GM10266 (cell line): ENCODE results near the gene IRX2.

Experiments
- DNase-seq: peaks from one replicate; pipeline ENCODE4 v3.0.0; 2012; ENCODE audit errors: extremely low spot score
- CTCF ChIP-seq: IDR thresholded peaks from 2 replicates; pipeline ENCODE4 v1.5.1; 2012; ENCODE audit warnings: mild to moderate bottlenecking, low read depth; ENCODE audit not compliant: control insufficient read depth, insufficient read depth; ENCODE audit errors: missing control alignments

Gene IRX2

DNA sequence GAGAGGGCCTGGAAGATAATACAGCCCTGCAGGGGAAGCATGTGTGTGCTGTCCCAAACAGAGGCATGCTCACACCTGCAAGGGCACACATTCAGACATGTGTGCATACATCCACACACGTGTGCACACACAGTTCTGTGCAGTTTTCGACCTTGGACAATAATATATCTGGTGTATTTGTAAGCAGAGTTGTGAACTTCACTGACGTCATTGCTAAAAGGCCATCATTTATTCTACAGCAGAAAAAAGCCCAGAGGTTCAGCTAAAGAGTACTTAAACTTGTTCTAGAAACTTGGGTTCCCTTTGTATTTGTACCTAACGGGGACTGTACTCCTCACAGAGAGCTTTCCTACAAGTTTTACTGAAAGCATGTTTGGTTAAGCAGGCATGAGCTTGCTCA lies 19.5 kb downstream of the IRX2 start:
- DNase-seq, result no peak
- no peak for TF ChIP-seq CTCF

DNA sequence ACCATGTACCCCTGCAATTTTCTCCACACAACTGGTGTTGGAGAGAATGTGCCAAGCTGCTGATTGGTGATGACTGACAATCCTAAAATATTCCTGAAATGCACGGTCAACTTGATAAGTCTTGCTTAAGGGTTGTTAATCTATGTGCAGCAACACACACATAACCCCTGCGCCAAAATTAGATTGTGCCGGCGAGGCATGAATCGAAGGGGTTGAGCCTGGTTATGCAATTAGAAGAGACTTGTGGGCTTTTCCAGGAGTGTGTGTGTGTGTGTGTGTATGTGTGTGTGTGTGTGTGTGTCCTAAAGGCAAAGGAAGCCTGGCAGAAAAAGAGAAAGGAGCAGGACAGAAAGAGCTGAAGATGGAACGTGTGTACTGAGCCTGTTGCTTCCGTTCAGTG lies 22.3 kb downstream of the IRX2 start:
- no peak for DNase-seq
- no peak for TF ChIP-seq CTCF

GRCh38 chr5:2727550-2727949 lies 23.9 kb downstream of the IRX2 start:
- DNase-seq, result no peak
- no peak for TF ChIP-seq CTCF

DNA sequence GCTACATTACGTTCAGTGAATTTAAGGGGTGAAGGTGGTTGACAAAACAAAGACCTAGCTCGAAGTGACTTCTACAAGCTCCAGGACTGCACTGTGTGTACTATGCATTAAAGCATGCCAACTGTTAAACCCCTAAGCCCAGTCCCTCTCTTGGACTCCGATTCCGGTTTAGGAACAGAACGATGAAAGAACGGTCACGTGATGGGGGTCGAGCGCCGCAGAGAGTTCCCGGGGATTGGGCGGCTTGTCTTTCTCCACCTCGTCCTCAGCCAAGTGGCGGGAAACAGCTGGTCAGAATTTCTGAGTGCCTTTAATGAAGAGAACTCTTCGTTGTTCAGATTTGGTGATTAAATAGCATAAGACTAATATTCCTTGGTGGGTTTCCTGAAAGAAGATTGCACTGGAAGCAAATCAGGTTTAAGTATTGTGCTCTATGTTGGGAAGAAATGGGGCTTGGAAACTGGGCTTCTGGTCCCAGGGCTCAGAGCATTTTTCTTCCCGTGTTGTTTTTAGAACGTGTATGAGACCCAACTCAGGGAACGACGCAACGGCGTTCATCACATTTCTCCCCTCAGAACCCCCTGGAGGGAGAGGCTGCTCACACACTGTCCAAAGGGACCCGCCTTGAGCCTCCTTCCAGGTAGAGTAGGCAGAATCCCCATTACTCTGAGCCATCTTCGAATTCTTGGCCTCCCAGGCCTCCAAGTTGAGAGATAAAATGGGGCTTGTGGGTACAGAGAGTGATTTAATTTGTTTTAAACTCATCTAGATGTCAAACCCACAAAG lies 25.3 kb downstream of the IRX2 start:
- TF ChIP-seq CTCF, result no peak
- DNase-seq, result no peak

DNA sequence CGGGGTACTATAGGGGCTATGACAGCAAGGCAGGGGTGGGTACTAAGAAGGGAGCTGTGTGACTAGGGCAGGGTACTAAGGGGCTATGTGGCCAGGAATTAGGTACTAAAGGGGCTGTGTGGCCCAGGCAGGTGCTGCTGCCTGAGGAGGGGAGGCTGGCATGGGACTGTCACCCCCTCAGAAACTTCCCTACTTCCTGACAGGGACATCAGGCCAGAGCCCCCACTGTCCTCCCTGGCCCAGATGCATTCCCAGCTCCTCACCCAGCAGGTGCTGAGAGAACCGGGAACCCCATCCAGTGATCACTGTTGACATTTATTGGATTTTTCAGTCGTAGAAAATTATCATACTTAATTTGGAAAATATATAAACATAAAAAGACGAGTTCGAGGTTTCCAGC lies 26.6 kb downstream of the IRX2 start:
- TF ChIP-seq CTCF, result no peak
- no peak for DNase-seq

GRCh38 chr5:2724031-2724581 lies 27.4 kb downstream of the IRX2 start:
- TF ChIP-seq CTCF, result no peak

GRCh38 chr5:2722901-2723300 lies 28.6 kb downstream of the IRX2 start:
- DNase-seq, result no peak
- no peak for TF ChIP-seq CTCF

More at GRCh38 chr5:2724031-2724581, 27.4 kb downstream of the IRX2 start:
- DNase-seq, result no peak
